ENCODE data around the gene MMP24. TPM values are rescaled to one million over a fixed set of nuclear protein-coding genes. Genes with fewer than 3 reads are reported as not detected.

Gene MMP24
- total and polyA plus RNA-seq, 2 of the 13 experiments (the other 11 are each of a cell fraction or from before 2014, with no cell fraction given) = 0.29 to 0.35 TPM

GRCh38 chr20:35226884-35227681 lies 593 bp downstream of the MMP24 start (continued):
- TF ChIP-seq FOSL1 (CRISPR knock-in tag; IDR thresholded peaks at IDR 0.05; ENCODE audit: borderline replicate concordance) = peak; percentile 74; the same call in 1 of the 2 replicates
- TF ChIP-seq GABPB1 (CRISPR knock-in tag; IDR thresholded peaks at IDR 0.05) = peak; percentile 72
- TF ChIP-seq SNAPC4 (CRISPR knock-in tag; IDR thresholded peaks at IDR 0.05) = no peak
- TF ChIP-seq SALL1 (CRISPR knock-in tag; IDR thresholded peaks at IDR 0.05) = peak; percentile 98
- no peak for TF ChIP-seq ZKSCAN5 (CRISPR knock-in tag; IDR thresholded peaks at IDR 0.05)
- no peak for TF ChIP-seq DNMT1 (CRISPR knock-in tag; IDR thresholded peaks at IDR 0.05)
- TF ChIP-seq AHR (CRISPR knock-in tag; IDR thresholded peaks at IDR 0.05) = peak; percentile 99; the same call in 1 of the 2 replicates
- TF ChIP-seq NFKBIZ (CRISPR knock-in tag; IDR thresholded peaks at IDR 0.05) = peak; percentile 93
- TF ChIP-seq ZNF18 (CRISPR knock-in tag; IDR thresholded peaks at IDR 0.05; ENCODE audit: insufficient replicate concordance) = peak; percentile 83
- peak; percentile 97 for TF ChIP-seq ATF5 (CRISPR knock-in tag; IDR thresholded peaks at IDR 0.05; ENCODE audit: low read depth)
- TF ChIP-seq AGO2 (optimal IDR thresholded peaks at IDR 0.05; ENCODE audit: low read depth, low read length) = no peak
- TF ChIP-seq FLYWCH1 (CRISPR knock-in tag; IDR thresholded peaks at IDR 0.05) = 0 out of 2 replicates have a peak, but pooled peaks have one; percentile 67
- TF ChIP-seq ZNF891 (CRISPR knock-in tag; IDR thresholded peaks at IDR 0.05) = peak; percentile 92
- TF ChIP-seq FOXO4 (CRISPR knock-in tag; conservative IDR thresholded peaks at IDR 0.05) = peak; percentile 98
- peak; percentile 94; the same call in 1 of the 2 replicates for TF ChIP-seq CERS6 (CRISPR knock-in tag; IDR thresholded peaks at IDR 0.05)
- 0 out of 2 replicates have a peak, but pooled peaks have one; percentile 53 for TF ChIP-seq BRD4 (CRISPR knock-in tag; IDR thresholded peaks at IDR 0.05)
- peak; percentile 97 for TF ChIP-seq PREB (CRISPR knock-in tag; IDR thresholded peaks at IDR 0.05)
- TF ChIP-seq EED (CRISPR knock-in tag; IDR thresholded peaks at IDR 0.05) = peak; percentile 86; the same call in 1 of the 2 replicates

All from HepG2 (cell line).